ENCODE results near the gene LCN15.

- TF ChIP-seq CTCF (conservative IDR thresholded peaks at IDR 0.05) (no peak), EZH2 (IDR thresholded peaks at IDR 0.05; ENCODE audit: low read depth) (no peak)
Observed at GRCh38 chr9:136804509-136805206, 40.3 kb upstream of the LCN15 start.
